ENCODE data around the gene PIK3CA.

DNA sequence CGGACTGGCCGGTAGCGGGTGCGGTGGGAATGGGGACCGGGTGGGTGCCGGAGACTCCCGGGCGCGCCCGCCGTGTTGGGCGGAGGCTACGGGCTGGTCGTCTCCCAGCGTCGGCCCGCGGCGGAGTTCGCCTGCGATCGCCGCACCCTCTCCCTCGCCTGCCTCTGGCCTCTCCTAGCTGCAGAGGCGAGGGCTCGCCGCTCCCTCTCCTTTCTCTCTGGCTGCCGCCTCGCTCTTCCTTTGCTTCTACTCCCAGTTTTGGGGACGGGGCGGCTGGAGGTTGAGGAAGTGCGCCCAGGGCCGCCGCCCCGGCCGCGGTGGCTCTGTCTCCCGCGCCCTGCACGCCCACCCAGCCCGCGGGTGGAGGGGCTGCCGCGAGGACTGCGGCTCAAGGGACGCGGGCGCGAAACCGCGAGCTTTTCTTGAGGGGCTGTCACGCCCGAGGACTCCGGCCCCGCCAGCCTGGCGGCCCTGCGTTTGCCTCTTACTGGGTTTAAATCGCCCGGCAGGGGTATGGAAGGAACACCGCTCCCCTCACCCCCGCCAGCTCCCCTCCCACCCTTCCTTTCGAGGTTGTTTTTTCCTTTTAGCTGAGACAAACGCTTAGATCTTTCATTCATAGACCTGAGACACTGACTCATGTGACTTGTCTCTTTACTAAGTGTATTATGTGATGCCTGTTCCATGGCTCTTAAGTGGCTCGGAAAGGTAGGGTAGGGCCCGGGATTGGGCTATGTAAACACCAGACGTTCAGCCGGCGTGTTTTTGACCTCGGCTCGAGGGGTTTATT is 654 bp downstream of the PIK3CA start:
- TF ChIP-seq FOXK2 (IDR thresholded peaks at IDR 0.05) (no peak), SUZ12 (IDR thresholded peaks at IDR 0.05) (no peak), HDGF (IDR thresholded peaks at IDR 0.05; ENCODE audit: borderline replicate concordance) (no peak), LEF1 (IDR thresholded peaks at IDR 0.05; ENCODE audit: borderline replicate concordance) (no peak), BHLHE40 (IDR thresholded peaks at IDR 0.05; ENCODE audit: borderline replicate concordance) (no peak), ARNT (IDR thresholded peaks at IDR 0.05) (no peak), SP1 (IDR thresholded peaks at IDR 0.05) (no peak), FOXM1 (IDR thresholded peaks at IDR 0.05; ENCODE audit: borderline replicate concordance) (no peak), ELF4 (IDR thresholded peaks at IDR 0.05) (no peak), ZNF384 (IDR thresholded peaks at IDR 0.05) (no peak), TARDBP (IDR thresholded peaks at IDR 0.05) (no peak), NFRKB (IDR thresholded peaks at IDR 0.05) (no peak), FOXA1 (IDR thresholded peaks at IDR 0.05) (no peak)
- TF ChIP-seq, protein P1, sequence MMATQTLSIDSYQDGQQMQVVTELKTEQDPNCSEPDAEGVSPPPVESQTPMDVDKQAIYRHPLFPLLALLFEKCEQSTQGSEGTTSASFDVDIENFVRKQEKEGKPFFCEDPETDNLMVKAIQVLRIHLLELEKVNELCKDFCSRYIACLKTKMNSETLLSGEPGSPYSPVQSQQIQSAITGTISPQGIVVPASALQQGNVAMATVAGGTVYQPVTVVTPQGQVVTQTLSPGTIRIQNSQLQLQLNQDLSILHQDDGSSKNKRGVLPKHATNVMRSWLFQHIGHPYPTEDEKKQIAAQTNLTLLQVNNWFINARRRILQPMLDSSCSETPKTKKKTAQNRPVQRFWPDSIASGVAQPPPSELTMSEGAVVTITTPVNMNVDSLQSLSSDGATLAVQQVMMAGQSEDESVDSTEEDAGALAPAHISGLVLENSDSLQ (IDR thresholded peaks at IDR 0.05), result no peak

Data from HEK293T (cell line).